Measurements from ENCODE around the gene COL4A2.

Gene COL4A2

GRCh38 chr13:110290153-110290552, 16.9 kb upstream of the COL4A2 start:
- DNase-seq (ENCODE audit: low spot score): no peak

GRCh38 chr13:110290826-110291225, 16.3 kb upstream of the COL4A2 start:
- DNase-seq (ENCODE audit: low spot score): no peak

GRCh38 chr13:110291286-110291685, 15.8 kb upstream of the COL4A2 start:
- DNase-seq (ENCODE audit: low spot score): no peak

GRCh38 chr13:110293037-110293436, 14.0 kb upstream of the COL4A2 start:
- no peak for DNase-seq (ENCODE audit: low spot score)

GRCh38 chr13:110293649-110294048, 13.4 kb upstream of the COL4A2 start:
- no peak for DNase-seq (ENCODE audit: low spot score)

- DNase-seq (ENCODE audit: low spot score): no peak
These were observed 12.9 kb upstream of the COL4A2 start for GRCh38 chr13:110294146-110294545.

GRCh38 chr13:110294622-110295021, 12.5 kb upstream of the COL4A2 start:
- DNase-seq (ENCODE audit: low spot score): no peak

- DNase-seq (ENCODE audit: low spot score): no peak
These were observed 10.1 kb upstream of the COL4A2 start for GRCh38 chr13:110297011-110297410.

- no peak for DNase-seq (ENCODE audit: low spot score)
These were observed 9.1 kb upstream of the COL4A2 start for GRCh38 chr13:110297766-110298504.

GRCh38 chr13:110298505-110299282, 8.4 kb upstream of the COL4A2 start:
- DNase-seq (ENCODE audit: low spot score): no peak

- DNase-seq (ENCODE audit: low spot score): no peak
These were observed 7.7 kb upstream of the COL4A2 start for GRCh38 chr13:110299283-110299840.

GRCh38 chr13:110300090-110300815, 6.8 kb upstream of the COL4A2 start:
- DNase-seq (ENCODE audit: low spot score): no peak

GRCh38 chr13:110301083-110301482, 6.0 kb upstream of the COL4A2 start:
- no peak for DNase-seq (ENCODE audit: low spot score)

- no peak for DNase-seq (ENCODE audit: low spot score)
These were observed 5.2 kb upstream of the COL4A2 start for GRCh38 chr13:110301606-110302553.

- no peak for DNase-seq (ENCODE audit: low spot score)
These were observed 4.1 kb upstream of the COL4A2 start for GRCh38 chr13:110302997-110303396.

- no peak for DNase-seq (ENCODE audit: low spot score)
These were observed 3.4 kb upstream of the COL4A2 start for GRCh38 chr13:110303644-110304043.

- no peak for DNase-seq (ENCODE audit: low spot score)
These were observed 2.8 kb upstream of the COL4A2 start for GRCh38 chr13:110304256-110304655.

- DNase-seq (ENCODE audit: low spot score): no peak
These were observed 2.1 kb upstream of the COL4A2 start for GRCh38 chr13:110305001-110305400.

GRCh38 chr13:110305544-110305943, 1.5 kb upstream of the COL4A2 start:
- DNase-seq (ENCODE audit: low spot score): no peak

- no peak for DNase-seq (ENCODE audit: low spot score)
These were observed 1.1 kb upstream of the COL4A2 start for GRCh38 chr13:110305949-110306339.

GRCh38 chr13:110306340-110306959, 634 bp upstream of the COL4A2 start:
- DNase-seq (ENCODE audit: low spot score): no peak

Data from NAMALWA (cell line).